ENCODE measurements around the gene DOCK8.

The DOCK8 gene

DNA sequence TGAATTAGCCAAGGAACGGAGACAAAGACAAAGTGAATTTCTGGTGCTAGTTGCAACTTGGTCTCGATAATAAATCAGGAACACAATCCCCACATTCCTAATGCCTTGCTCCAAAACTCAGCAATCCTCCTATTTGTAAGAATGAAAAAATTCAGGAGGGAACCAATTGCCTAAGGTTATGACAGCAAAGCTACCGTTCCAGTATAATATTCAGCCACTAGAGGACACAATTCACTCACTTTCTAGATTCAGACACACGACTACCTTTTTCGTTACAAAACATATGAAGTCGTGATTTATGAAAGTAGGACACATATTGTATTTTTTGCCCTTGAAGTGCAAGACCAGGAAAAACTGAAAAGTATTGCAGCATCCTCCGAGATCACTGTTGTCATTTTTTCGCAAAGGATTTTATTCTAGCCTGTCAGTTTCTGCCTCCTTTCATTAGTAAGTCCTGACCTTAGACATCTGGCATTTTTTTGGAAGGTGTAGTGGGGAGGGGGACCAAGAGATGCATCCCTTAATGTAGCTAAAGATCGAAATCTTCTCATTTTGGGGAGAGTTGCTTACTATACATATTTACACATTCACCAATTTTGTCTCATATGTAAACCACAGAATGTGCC lies 133.1 kb downstream of the DOCK8 start:
- peak; percentile 75 for TF ChIP-seq CTCF (IDR thresholded peaks at IDR 0.05)
- Mint-ChIP-seq H3K27ac (no peak overlapping the region), H3K9me3 (no peaks in the 10 kb centered on the region), H3K4me3 (no peak overlapping the region), H3K27me3 (ENCODE audit: low read depth, poor library complexity) (peaks cover 22% of the 10 kb centered on the region), H3K4me1 (peaks cover 28% of the 10 kb centered on the region), H3K36me3 (ENCODE audit: low read depth) (no peaks in the 10 kb centered on the region)
- DNase-seq: no peak

- no peak for DNase-seq
Observed at GRCh38 chr9:350384-350783, 135.7 kb downstream of the DOCK8 start.

DNA sequence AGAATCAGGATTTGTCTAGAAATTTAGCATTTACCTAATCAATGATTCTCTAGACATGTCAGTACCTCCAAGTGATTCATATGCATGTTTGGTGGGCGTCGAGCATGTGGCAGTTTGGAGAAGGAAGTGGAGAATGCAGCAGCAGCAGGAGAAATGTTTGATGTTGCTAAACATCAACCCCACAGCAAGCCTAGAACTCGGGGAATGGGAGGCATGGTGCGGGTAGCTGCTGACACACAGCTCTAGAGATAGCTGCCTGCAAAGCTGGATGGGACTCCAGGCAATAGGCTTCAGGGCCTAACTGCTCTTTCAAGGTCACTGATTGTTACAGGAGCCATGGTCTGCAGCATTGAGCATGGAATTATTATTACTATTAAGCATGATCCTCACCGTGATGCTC lies 137.3 kb downstream of the DOCK8 start:
- Mint-ChIP-seq H3K9me3 (no peaks in the 10 kb centered on the region), H3K27me3 (ENCODE audit: low read depth, poor library complexity) (peaks cover 26% of the 10 kb centered on the region)
- no peak for DNase-seq

More at GRCh38 chr9:350384-350783, 135.7 kb downstream of the DOCK8 start:
- Mint-ChIP-seq H3K27ac (no peak overlapping the region), H3K4me1 (peaks cover 34% of the 10 kb centered on the region), H3K27me3 (ENCODE audit: low read depth, poor library complexity) (peaks cover 31% of the 10 kb centered on the region), H3K4me3 (no peak overlapping the region), H3K36me3 (ENCODE audit: low read depth) (no peaks in the 10 kb centered on the region), H3K9me3 (no peaks in the 10 kb centered on the region)
- no peak for TF ChIP-seq CTCF (IDR thresholded peaks at IDR 0.05)

GRCh38 chr9:353077-353476 lies 138.4 kb downstream of the DOCK8 start:
- Mint-ChIP-seq H3K4me3 (no peak overlapping the region), H3K27me3 (ENCODE audit: low read depth, poor library complexity) (peaks cover 26% of the 10 kb centered on the region), H3K27ac (no peak overlapping the region), H3K4me1 (peaks cover 26% of the 10 kb centered on the region), H3K9me3 (no peaks in the 10 kb centered on the region), H3K36me3 (ENCODE audit: low read depth) (no peaks in the 10 kb centered on the region)
- DNase-seq: no peak
- no peak for TF ChIP-seq CTCF (IDR thresholded peaks at IDR 0.05)

More for the DNA sequence above, 137.3 kb downstream of the DOCK8 start:
- Mint-ChIP-seq H3K4me3 (no peak overlapping the region), H3K27ac (no peak overlapping the region), H3K4me1 (peaks cover 26% of the 10 kb centered on the region), H3K36me3 (ENCODE audit: low read depth) (no peaks in the 10 kb centered on the region)
- TF ChIP-seq CTCF (IDR thresholded peaks at IDR 0.05): no peak

DNA sequence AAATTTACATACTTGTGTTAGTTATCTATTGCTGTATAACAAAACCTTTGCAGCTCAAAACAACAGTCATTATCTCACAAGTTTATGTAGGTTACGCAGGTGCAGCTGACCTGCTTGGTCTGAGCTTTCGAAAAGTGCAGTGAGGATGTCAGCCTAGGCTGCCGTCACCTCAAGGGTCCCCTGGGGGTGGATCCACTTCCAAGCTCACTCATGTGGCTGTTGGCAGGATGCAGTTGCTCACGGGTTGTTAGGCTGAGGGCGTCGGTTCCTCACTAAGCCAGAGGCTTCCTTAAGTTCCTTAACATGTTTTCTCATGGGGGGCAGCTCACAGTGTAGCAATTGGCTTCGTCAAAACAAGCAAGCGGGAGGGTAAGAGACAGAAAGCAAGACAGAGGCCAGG lies 139.8 kb downstream of the DOCK8 start:
- no peaks in the 10 kb centered on the region for H3K9me3 Mint-ChIP-seq

More for the DNA sequence above, 139.8 kb downstream of the DOCK8 start:
- Mint-ChIP-seq H3K27me3 (ENCODE audit: low read depth, poor library complexity) (peaks cover 20% of the 10 kb centered on the region), H3K4me3 (no peak overlapping the region), H3K4me1 (peaks cover 17% of the 10 kb centered on the region), H3K27ac (no peak overlapping the region), H3K36me3 (ENCODE audit: low read depth) (no peaks in the 10 kb centered on the region)
- TF ChIP-seq CTCF (IDR thresholded peaks at IDR 0.05): no peak
- DNase-seq: peak; percentile 8

All from nephron progenitor cell (in vitro differentiated cells).